Caco-2 (cell line): Measurements from ENCODE around the gene SCN4B. TPM values are rescaled to one million over a fixed set of nuclear protein-coding genes. Genes with fewer than 3 reads are reported as not detected.

Experiments
- BruUV-seq: library from RNA; stranded (reverse); fragments of 400-500 nt; replicated peaks from 2 replicates; lab custom pipeline; 2021; lab: Mats Ljungman, UMichigan
- CTCF ChIA-PET: fragments of 300-600 bp; sonication (Branson Sonifier 250); formaldehyde crosslinking; loops from one replicate; lab custom pipeline; 2022; ENCODE audit warnings: antibody characterized with exemption; lab: Charles Lee
- POLR2A ChIA-PET: fragments of 300-600 bp; sonication (Branson Sonifier 250); formaldehyde crosslinking; loops from one replicate; lab custom pipeline; 2022; ENCODE audit warnings: antibody characterized with exemption; lab: Charles Lee
- DNase-seq, 2 experiments: peaks; one replicate each; pipeline versions ENCODE4 v3.0.0 to v3.0.0-alpha.2; 2020 to 2022
- H3K27me3 ChIP-seq: replicated peaks from 2 replicates; pipeline ENCODE4 v1.6.0; 2011; ENCODE audit warnings: low read length; ENCODE audit not compliant: control insufficient read depth, insufficient read depth
- H3K36me3 ChIP-seq: 2 replicates; pipeline ENCODE4 v1.5.1; 2011; ENCODE audit warnings: low read length; ENCODE audit not compliant: control insufficient read depth, insufficient read depth
- H3K4me1 ChIP-seq: fragments of 250-450 bp; sonication (Bioruptor Pico); 2 replicates; pipeline ENCODE4 v1.5.1; 2020; ENCODE audit warnings: mild to moderate bottlenecking
- H3K4me3 ChIP-seq: 2 replicates; pipeline ENCODE4 v1.5.1; 2011; ENCODE audit warnings: low read depth, mild to moderate bottlenecking, control low read depth, low read length
- H3K9me3 ChIP-seq: fragments of 250-450 bp; sonication (Bioruptor Pico); 2 replicates; pipeline ENCODE4 v1.5.1; 2020; ENCODE audit warnings: mild to moderate bottlenecking, moderate library complexity
- H3K27ac Mint-ChIP-seq: one replicate; pipeline ENCODE4 v1.8.0; 2022; ENCODE audit warnings: mixed read lengths; ENCODE audit not compliant: unreplicated experiment
- H3K27me3 Mint-ChIP-seq: one replicate; pipeline ENCODE4 v1.8.0; 2022; ENCODE audit warnings: mixed read lengths; ENCODE audit not compliant: insufficient read depth, unreplicated experiment
- H3K36me3 Mint-ChIP-seq: one replicate; pipeline ENCODE4 v1.8.0; 2022; ENCODE audit warnings: mild to moderate bottlenecking, mixed read lengths; ENCODE audit not compliant: insufficient read depth, unreplicated experiment
- H3K4me1 Mint-ChIP-seq: one replicate; pipeline ENCODE4 v1.8.0; 2022; ENCODE audit warnings: low read depth, mixed read lengths; ENCODE audit not compliant: unreplicated experiment
- H3K4me3 Mint-ChIP-seq: one replicate; pipeline ENCODE4 v1.8.0; 2022; ENCODE audit warnings: mild to moderate bottlenecking, moderate library complexity, mixed read lengths; ENCODE audit not compliant: unreplicated experiment
- H3K9me3 Mint-ChIP-seq: one replicate; pipeline ENCODE4 v1.8.0; 2022; ENCODE audit warnings: mixed read lengths; ENCODE audit not compliant: unreplicated experiment
- intact Hi-C: fragments of 100-400 bp; cut with micrococcal nuclease; formaldehyde crosslinking; loops from one replicate; pipeline ENCODE4 v1.10.0; 2022; ENCODE audit not compliant: unreplicated experiment
- total RNA-seq: library from RNA; stranded (reverse); gene quantifications from 2 replicates; pipeline ENCODE4 v1.2.3, GENCODE V29; 2022
- TF ChIP-seq, protein P1 (sequence below), 2 experiments: fragments of 200-600 bp in 1 of 2; IDR thresholded peaks; 1 replicate in 1 of 2; 2 replicates in 1 of 2; pipeline versions ENCODE4 v1.5.1 to v1.8.0; 2011 to 2022; ENCODE audit warnings: antibody characterized with exemption in 1 of 2, control low read depth in 1 of 2, inconsistent platforms in 1 of 2, low read depth in 1 of 2, low read length in 1 of 2, mild to moderate bottlenecking in 1 of 2, moderate library complexity in 1 of 2; ENCODE audit not compliant: insufficient read depth in 1 of 2, severe bottlenecking in 1 of 2, unreplicated experiment in 1 of 2

Gene SCN4B
- total RNA-seq, 1 experiment from 2014 or later, result 0.70 TPM

DNA sequence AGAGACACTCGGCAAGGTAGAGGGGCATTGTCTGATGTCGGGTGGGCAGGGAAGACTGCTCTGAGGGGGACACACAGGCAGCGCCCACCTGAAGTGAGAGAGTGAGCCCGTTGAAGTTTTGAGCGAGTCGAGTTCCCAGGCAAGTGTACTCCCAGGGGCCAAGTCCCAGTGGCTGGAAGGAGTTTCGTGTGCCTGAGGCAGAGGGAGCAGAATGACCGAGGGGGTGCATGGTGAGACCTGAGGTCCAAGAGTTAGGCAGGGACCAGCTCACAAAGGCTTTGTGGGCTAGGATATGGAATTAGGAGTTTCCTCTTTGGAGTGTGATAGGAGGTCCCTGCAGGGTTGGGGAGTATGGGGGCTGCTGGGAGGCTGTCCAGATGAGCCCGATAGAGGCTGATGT is 17.6 kb upstream of the SCN4B start:
- Histone ChIP-seq H3K27me3 (no peaks in the 10 kb centered on the region; the same call in 1 of the 2 replicates), H3K4me3 (no peak overlapping the region), H3K36me3 (no peaks in the 10 kb centered on the region), H3K4me1 (peaks cover 3% of the 10 kb centered on the region; the same call in 1 of the 2 replicates), H3K9me3 (no peaks in the 10 kb centered on the region)
- H3K27ac Mint-ChIP-seq, result no peak overlapping the region
- BruUV-seq, result no TSS peak
- TF ChIP-seq, protein P1, sequence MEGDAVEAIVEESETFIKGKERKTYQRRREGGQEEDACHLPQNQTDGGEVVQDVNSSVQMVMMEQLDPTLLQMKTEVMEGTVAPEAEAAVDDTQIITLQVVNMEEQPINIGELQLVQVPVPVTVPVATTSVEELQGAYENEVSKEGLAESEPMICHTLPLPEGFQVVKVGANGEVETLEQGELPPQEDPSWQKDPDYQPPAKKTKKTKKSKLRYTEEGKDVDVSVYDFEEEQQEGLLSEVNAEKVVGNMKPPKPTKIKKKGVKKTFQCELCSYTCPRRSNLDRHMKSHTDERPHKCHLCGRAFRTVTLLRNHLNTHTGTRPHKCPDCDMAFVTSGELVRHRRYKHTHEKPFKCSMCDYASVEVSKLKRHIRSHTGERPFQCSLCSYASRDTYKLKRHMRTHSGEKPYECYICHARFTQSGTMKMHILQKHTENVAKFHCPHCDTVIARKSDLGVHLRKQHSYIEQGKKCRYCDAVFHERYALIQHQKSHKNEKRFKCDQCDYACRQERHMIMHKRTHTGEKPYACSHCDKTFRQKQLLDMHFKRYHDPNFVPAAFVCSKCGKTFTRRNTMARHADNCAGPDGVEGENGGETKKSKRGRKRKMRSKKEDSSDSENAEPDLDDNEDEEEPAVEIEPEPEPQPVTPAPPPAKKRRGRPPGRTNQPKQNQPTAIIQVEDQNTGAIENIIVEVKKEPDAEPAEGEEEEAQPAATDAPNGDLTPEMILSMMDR (IDR thresholded peaks at IDR 0.05; ENCODE audit: insufficient read depth in 1 of 2, low read depth in 1 of 2, low read length in 1 of 2, severe bottlenecking in 1 of 2, unreplicated experiment in 1 of 2), result no peak
- CTCF ChIA-PET, result interaction anchor here (0.7 to 3.5 kb wide), 5 partner anchors 12 to 117 kb away, joined by 3 to 37 read pairs (median 6); no protein-coding TSS in a partner anchor
- peaks cover 6% of the 10 kb centered on the region for H3K36me3 Mint-ChIP-seq
- H3K9me3 Mint-ChIP-seq, result no peaks in the 10 kb centered on the region
- H3K4me3 Mint-ChIP-seq, result no peak overlapping the region
- no peak for DNase-seq
- intact Hi-C loops, result no loop called here
- H3K27me3 Mint-ChIP-seq, result no peaks in the 10 kb centered on the region
- H3K4me1 Mint-ChIP-seq, result peaks cover 14% of the 10 kb centered on the region
- POLR2A ChIA-PET, result no interaction called here

DNA sequence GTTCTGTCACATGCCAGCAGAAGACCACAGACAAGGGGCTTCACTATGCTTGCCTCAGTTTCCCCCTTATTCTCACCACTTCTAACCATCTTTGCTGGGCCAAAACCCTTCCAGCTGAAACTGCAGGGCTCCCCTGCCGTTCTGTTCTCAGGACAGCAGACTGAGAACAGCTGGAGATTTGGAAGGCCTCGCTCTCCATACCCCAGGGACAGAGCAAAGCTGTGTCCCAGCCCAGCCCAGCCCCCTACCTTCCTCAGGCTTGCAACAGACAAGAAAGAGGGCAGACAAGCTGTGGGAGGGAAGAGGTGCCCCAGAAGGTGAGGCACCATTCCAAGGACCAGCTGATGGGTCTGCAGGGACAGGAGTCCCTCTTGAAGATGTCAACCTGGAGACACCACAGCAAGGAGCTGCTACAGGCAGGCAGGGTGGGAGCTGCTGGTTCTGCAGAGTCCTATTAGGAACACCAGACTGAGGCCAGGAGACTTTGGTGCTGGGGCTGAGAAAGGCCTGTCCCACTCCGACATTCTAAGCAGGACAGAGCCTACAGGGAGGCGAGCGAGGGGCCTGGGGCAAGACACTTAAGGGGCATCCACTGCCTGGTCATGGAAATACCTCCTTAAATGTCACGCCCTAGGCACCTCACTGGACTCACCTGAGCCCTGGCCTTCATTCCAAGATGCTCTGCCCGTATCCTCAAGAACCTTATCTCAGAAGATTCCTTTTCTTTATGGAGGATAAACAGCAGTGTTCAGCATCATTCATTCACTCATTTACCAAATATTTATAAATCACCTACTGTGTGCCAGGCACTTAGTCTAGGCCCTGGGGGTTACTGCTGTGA is 16.9 kb upstream of the SCN4B start:
- H3K36me3 ChIP-seq, result no peaks in the 10 kb centered on the region
- TF ChIP-seq, protein P1 (IDR thresholded peaks at IDR 0.05; ENCODE audit: insufficient read depth in 1 of 2, low read depth in 1 of 2, low read length in 1 of 2, severe bottlenecking in 1 of 2, unreplicated experiment in 1 of 2), result no peak
- H3K4me3 Mint-ChIP-seq, result no peak overlapping the region
- BruUV-seq, result no TSS peak
- no peaks in the 10 kb centered on the region for H3K9me3 Mint-ChIP-seq
- H3K4me1 ChIP-seq, result peaks cover 3% of the 10 kb centered on the region; the same call in 1 of the 2 replicates
- no peak for DNase-seq
- H3K27ac Mint-ChIP-seq, result no peak overlapping the region
- H3K4me1 Mint-ChIP-seq, result peaks cover 8% of the 10 kb centered on the region
- intact Hi-C loops, result no loop called here
- no peaks in the 10 kb centered on the region for H3K27me3 Mint-ChIP-seq
- no peak overlapping the region for H3K4me3 ChIP-seq
- peaks cover 3% of the 10 kb centered on the region for H3K36me3 Mint-ChIP-seq
- no peaks in the 10 kb centered on the region for H3K9me3 ChIP-seq
- no peaks in the 10 kb centered on the region; the same call in 1 of the 2 replicates for H3K27me3 ChIP-seq
- CTCF ChIA-PET, result interaction anchor here (0.7 to 3.5 kb wide), 6 partner anchors 13 to 166 kb away, joined by 3 to 37 read pairs (median 3); no protein-coding TSS in a partner anchor
- POLR2A ChIA-PET, result interaction anchor here (0.8 kb wide), 1 partner anchor 190 kb away, joined by 3 read pairs; the partner anchor contains the start of gene UBE4A

DNA sequence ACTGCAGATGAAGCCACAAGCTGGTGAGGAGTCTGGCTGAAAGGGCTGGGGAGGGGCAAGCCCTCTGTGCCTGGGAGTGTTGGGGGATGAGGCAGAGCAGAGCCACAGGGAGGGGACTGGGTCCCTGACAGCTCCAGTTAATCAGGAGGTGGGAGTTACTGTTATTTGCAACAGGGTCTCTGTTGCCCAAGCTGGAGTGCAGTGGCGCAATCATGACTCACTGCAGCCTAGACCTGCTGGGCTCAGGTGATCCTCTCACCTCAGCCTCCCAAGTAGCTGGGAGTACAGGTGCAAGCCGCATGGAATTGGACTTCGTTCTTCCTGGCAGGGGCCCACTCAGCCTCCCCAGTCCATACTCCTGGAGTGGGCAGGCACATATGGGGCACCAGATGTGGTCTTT is 16.1 kb upstream of the SCN4B start:
- DNase-seq, result peak in 1 of 2 experiments; percentile 53
- H3K27me3 Mint-ChIP-seq, result no peaks in the 10 kb centered on the region
- CTCF ChIA-PET, result interaction anchor here (1.1 to 3.5 kb wide), 2 partner anchors 13 to 73 kb away, joined by 3 to 37 read pairs; no protein-coding TSS in a partner anchor
- Histone ChIP-seq H3K4me3 (no peak overlapping the region), H3K27me3 (no peaks in the 10 kb centered on the region; the same call in 1 of the 2 replicates), H3K9me3 (no peaks in the 10 kb centered on the region), H3K36me3 (no peaks in the 10 kb centered on the region), H3K4me1 (peaks cover 3% of the 10 kb centered on the region; the same call in 1 of the 2 replicates)
- BruUV-seq, result no TSS peak
- H3K4me3 Mint-ChIP-seq, result no peak overlapping the region
- no peak overlapping the region for H3K27ac Mint-ChIP-seq
- no peaks in the 10 kb centered on the region for H3K9me3 Mint-ChIP-seq
- POLR2A ChIA-PET, result no interaction called here
- intact Hi-C loops, result no loop called here
- H3K36me3 Mint-ChIP-seq, result no peaks in the 10 kb centered on the region
- TF ChIP-seq, protein P1 (IDR thresholded peaks at IDR 0.05; ENCODE audit: insufficient read depth in 1 of 2, low read depth in 1 of 2, low read length in 1 of 2, severe bottlenecking in 1 of 2, unreplicated experiment in 1 of 2), result no peak
- H3K4me1 Mint-ChIP-seq, result peaks cover 9% of the 10 kb centered on the region
